H9 (cell line): ENCODE measurements around the gene PCNX2. TPM values are rescaled to one million over a fixed set of nuclear protein-coding genes. Genes with fewer than 3 reads are reported as not detected.

Source experiments
- DNase-seq: peaks from one replicate; pipeline ENCODE4 v3.0.0-alpha.2; 2017
- H2AFZ ChIP-seq: one replicate; pipeline ENCODE4 v1.6.1; 2013; ENCODE audit warnings: mild to moderate bottlenecking, low read length, control low read depth, moderate library complexity
- H2AK5ac ChIP-seq: 2 replicates; pipeline ENCODE4 v1.6.1; 2013; ENCODE audit warnings: low read length, control low read depth, mixed read lengths; ENCODE audit not compliant: insufficient read length
- H2BK120ac ChIP-seq: one replicate; pipeline ENCODE4 v1.6.1; 2013; ENCODE audit warnings: low read depth, mild to moderate bottlenecking, low read length, control low read depth, inconsistent platforms; ENCODE audit not compliant: poor library complexity, severe bottlenecking
- H2BK12ac ChIP-seq: 2 replicates; pipeline ENCODE4 v1.6.1; 2013; ENCODE audit warnings: low read length, control low read depth, mixed read lengths, low read depth; ENCODE audit not compliant: insufficient read length
- H2BK15ac ChIP-seq: 2 replicates; pipeline ENCODE4 v1.6.1; 2013; ENCODE audit warnings: low read depth, low read length, control low read depth
- H2BK20ac ChIP-seq: one replicate; pipeline ENCODE4 v1.6.1; 2013; ENCODE audit warnings: low read depth, mild to moderate bottlenecking, low read length, control low read depth, inconsistent platforms; ENCODE audit not compliant: poor library complexity, severe bottlenecking
- H2BK5ac ChIP-seq: 2 replicates; pipeline ENCODE4 v1.6.1; 2013; ENCODE audit warnings: low read length, control low read depth, mixed read lengths; ENCODE audit not compliant: insufficient read length
- H3K14ac ChIP-seq: 2 replicates; pipeline ENCODE4 v1.6.1; 2013; ENCODE audit warnings: low read length, control low read depth; ENCODE audit not compliant: insufficient read depth
- H3K18ac ChIP-seq: 2 replicates; pipeline ENCODE4 v1.6.1; 2013; ENCODE audit warnings: low read depth, mild to moderate bottlenecking, mixed read lengths, low read length, control low read depth; ENCODE audit not compliant: insufficient read length
- H3K23ac ChIP-seq: 2 replicates; pipeline ENCODE4 v1.6.1; 2013; ENCODE audit warnings: low read length, control low read depth, mixed read lengths, low read depth; ENCODE audit not compliant: insufficient read length
- H3K23me2 ChIP-seq: 2 replicates; pipeline ENCODE4 v1.6.1; 2013; ENCODE audit warnings: low read depth, mild to moderate bottlenecking, mixed read lengths, low read length, control low read depth; ENCODE audit not compliant: insufficient read length, poor library complexity, severe bottlenecking
- H3K27ac ChIP-seq: 2 replicates; pipeline ENCODE4 v1.5.1; 2013; ENCODE audit warnings: low read length, control low read depth, mixed read lengths, low read depth; ENCODE audit not compliant: insufficient read length
- H3K27me3 ChIP-seq: 2 replicates; pipeline ENCODE4 v1.6.1; 2013; ENCODE audit warnings: low read length, control low read depth, inconsistent platforms; ENCODE audit not compliant: insufficient read depth
- H3K4ac ChIP-seq: 2 replicates; pipeline ENCODE4 v1.6.1; 2013; ENCODE audit warnings: low read depth, mild to moderate bottlenecking, control low read depth, inconsistent platforms, low read length, moderate library complexity
- H3K4me1 ChIP-seq: 2 replicates; pipeline ENCODE4 v1.6.1; 2013; ENCODE audit warnings: low read length, control low read depth, inconsistent platforms; ENCODE audit not compliant: insufficient read depth
- H3K4me2 ChIP-seq: 2 replicates; pipeline ENCODE4 v1.6.1; 2013; ENCODE audit warnings: low read length, control low read depth, mixed read lengths; ENCODE audit not compliant: insufficient read length, insufficient read depth
- H3K56ac ChIP-seq: 2 replicates; pipeline ENCODE4 v1.6.1; 2013; ENCODE audit warnings: low read depth, mild to moderate bottlenecking, mixed read lengths, low read length, control low read depth; ENCODE audit not compliant: insufficient read length
- H3K79me1 ChIP-seq: 2 replicates; pipeline ENCODE4 v1.6.1; 2013; ENCODE audit warnings: low read depth, mild to moderate bottlenecking, moderate library complexity, low read length, control low read depth, inconsistent platforms; ENCODE audit not compliant: insufficient read depth, poor library complexity, severe bottlenecking
- H3K79me2 ChIP-seq: 2 replicates; pipeline ENCODE4 v1.6.1; 2013; ENCODE audit warnings: low read length, control low read depth, inconsistent platforms; ENCODE audit not compliant: insufficient read depth
- H3K9ac ChIP-seq: 2 replicates; pipeline ENCODE4 v1.6.1; 2013; ENCODE audit warnings: low read length, control low read depth, mixed read lengths; ENCODE audit not compliant: insufficient read length; ENCODE audit errors: extremely low read depth
- H3K9me3 ChIP-seq: one replicate; pipeline ENCODE4 v1.6.1; 2013; ENCODE audit warnings: low read depth, low read length, inconsistent platforms; ENCODE audit not compliant: control insufficient read depth
- H3T11ph ChIP-seq: one replicate; pipeline ENCODE4 v1.6.1; 2013; ENCODE audit warnings: mild to moderate bottlenecking, low read length, control low read depth, inconsistent platforms
- H4K20me1 ChIP-seq: one replicate; pipeline ENCODE4 v1.6.1; 2013; ENCODE audit not compliant: control insufficient read depth, insufficient read length, insufficient read depth
- H4K5ac ChIP-seq: 2 replicates; pipeline ENCODE4 v1.6.1; 2013; ENCODE audit warnings: low read depth, mild to moderate bottlenecking, mixed read lengths, low read length, control low read depth; ENCODE audit not compliant: insufficient read length
- H4K8ac ChIP-seq: replicated peaks from 2 replicates; pipeline ENCODE4 v1.6.1; 2013; ENCODE audit warnings: low read length, control low read depth, mixed read lengths, low read depth; ENCODE audit not compliant: insufficient read length
- H4K91ac ChIP-seq: 2 replicates; pipeline ENCODE4 v1.6.1; 2013; ENCODE audit warnings: low read depth, mild to moderate bottlenecking, moderate library complexity, mixed read lengths, low read length, control low read depth; ENCODE audit not compliant: insufficient read length
- H3K27ac Mint-ChIP-seq, 3 experiments: 2 replicates in 2 of 3; 3 replicates in 1 of 3; pipeline ENCODE4 v1.8.0; 2020 to 2021; ENCODE audit warnings: mixed read lengths in 3 of 3, mild to moderate bottlenecking in 1 of 3, moderate library complexity in 1 of 3
- H3K27me3 Mint-ChIP-seq: 2 replicates; pipeline ENCODE4 v1.8.0; 2021; ENCODE audit warnings: low read depth, mild to moderate bottlenecking, moderate library complexity, mixed read lengths
- H3K36me3 Mint-ChIP-seq, 3 experiments: 2 replicates in 2 of 3; 3 replicates in 1 of 3; pipeline ENCODE4 v1.8.0; 2020 to 2021; ENCODE audit warnings: low read depth in 3 of 3, mixed read lengths in 3 of 3; ENCODE audit not compliant: insufficient read depth in 1 of 3
- H3K4me1 Mint-ChIP-seq, 2 experiments: 2 replicates each; pipeline ENCODE4 v1.8.0; 2020; ENCODE audit warnings: mixed read lengths in 2 of 2
- H3K4me3 Mint-ChIP-seq, 2 experiments: 2 replicates in 1 of 2; 3 replicates in 1 of 2; pipeline ENCODE4 v1.8.0; 2020 to 2021; ENCODE audit warnings: mild to moderate bottlenecking in 2 of 2, mixed read lengths in 2 of 2, moderate library complexity in 1 of 2
- H3K9me3 Mint-ChIP-seq, 2 experiments: 2 replicates in 1 of 2; 3 replicates in 1 of 2; pipeline ENCODE4 v1.8.0; 2020; ENCODE audit warnings: mild to moderate bottlenecking in 2 of 2, mixed read lengths in 2 of 2, moderate library complexity in 1 of 2
- WGBS: extraction: QIAGEN DNeasy Blood & Tissue Kit; methylation state at CpG from one replicate; pipeline ENCODE4 v1.1.7; 2013; ENCODE audit warnings: missing lambda C conversion rate, low lambda C conversion rate, mixed read lengths; ENCODE audit not compliant: insufficient read length; ENCODE audit errors: extremely low coverage; 5-methylcytosine and 5-hydroxymethylcytosine counted together
- total RNA-seq: library from RNA; stranded (reverse); gene quantifications from 2 replicates; pipeline ENCODE4 v1.2.1, GENCODE V29; 2021
- TF ChIP-seq, protein P1 (sequence below): fragments of 200-600 bp; sonication (generic); conservative IDR thresholded peaks from 3 replicates; pipeline ENCODE4 v1.8.0; 2021; ENCODE audit warnings: antibody characterized with exemption, mild to moderate bottlenecking

PCNX2 gene
- total RNA-seq, 1 experiment from 2014 or later: 45.1 TPM

DNA sequence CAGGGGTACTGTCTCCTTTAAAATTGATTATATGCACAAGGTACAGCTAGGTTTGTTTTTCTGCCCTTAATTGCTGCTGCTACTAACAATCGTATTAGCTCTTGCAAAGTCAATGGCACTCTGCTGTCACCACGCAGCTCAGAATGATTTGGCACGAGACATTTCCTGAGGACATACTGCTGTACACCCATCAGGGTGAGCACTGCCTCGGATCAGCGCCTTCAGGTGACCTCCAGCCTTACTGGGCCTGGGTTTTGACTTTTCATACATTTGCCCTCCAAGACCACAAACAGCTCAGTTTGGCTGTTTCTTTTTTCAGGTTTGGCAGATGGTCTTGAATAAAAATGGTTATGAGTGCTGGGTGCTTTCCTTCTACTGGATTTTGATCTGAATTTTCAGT, 234.3 kb downstream of the PCNX2 start:
- H3K27ac ChIP-seq: no peak overlapping the region
- H2BK120ac ChIP-seq: no peak overlapping the region

More for the DNA sequence above, 234.3 kb downstream of the PCNX2 start:
- Mint-ChIP-seq H3K36me3 (peaks cover 0 to 3% (median 3%) of the 10 kb centered on the region in 3 experiments; a peak in 3 of 7 replicates), H3K27ac (peak overlapping the region in 1 of 3 experiments; percentile 62; a peak in 1 of 7 replicates), H3K4me3 (no peak overlapping the region), H3K27me3 (no peaks in the 10 kb centered on the region), H3K4me1 (peaks cover 5 to 8% of the 10 kb centered on the region in 2 experiments; a peak in 3 of 4 replicates), H3K9me3 (no peaks in the 10 kb centered on the region)
- no peak overlapping the region for H3K4ac ChIP-seq
- H4K20me1 ChIP-seq: no peaks in the 10 kb centered on the region
- H3K79me2 ChIP-seq: no peaks in the 10 kb centered on the region
- no peaks in the 10 kb centered on the region for H3K27me3 ChIP-seq
- H3T11ph ChIP-seq: no peak overlapping the region
- H2AFZ ChIP-seq: no peak overlapping the region
- no peak overlapping the region for H3K9ac ChIP-seq
- no peak overlapping the region for H3K56ac ChIP-seq
- H2BK5ac ChIP-seq: no peak overlapping the region
- TF ChIP-seq, protein P1, sequence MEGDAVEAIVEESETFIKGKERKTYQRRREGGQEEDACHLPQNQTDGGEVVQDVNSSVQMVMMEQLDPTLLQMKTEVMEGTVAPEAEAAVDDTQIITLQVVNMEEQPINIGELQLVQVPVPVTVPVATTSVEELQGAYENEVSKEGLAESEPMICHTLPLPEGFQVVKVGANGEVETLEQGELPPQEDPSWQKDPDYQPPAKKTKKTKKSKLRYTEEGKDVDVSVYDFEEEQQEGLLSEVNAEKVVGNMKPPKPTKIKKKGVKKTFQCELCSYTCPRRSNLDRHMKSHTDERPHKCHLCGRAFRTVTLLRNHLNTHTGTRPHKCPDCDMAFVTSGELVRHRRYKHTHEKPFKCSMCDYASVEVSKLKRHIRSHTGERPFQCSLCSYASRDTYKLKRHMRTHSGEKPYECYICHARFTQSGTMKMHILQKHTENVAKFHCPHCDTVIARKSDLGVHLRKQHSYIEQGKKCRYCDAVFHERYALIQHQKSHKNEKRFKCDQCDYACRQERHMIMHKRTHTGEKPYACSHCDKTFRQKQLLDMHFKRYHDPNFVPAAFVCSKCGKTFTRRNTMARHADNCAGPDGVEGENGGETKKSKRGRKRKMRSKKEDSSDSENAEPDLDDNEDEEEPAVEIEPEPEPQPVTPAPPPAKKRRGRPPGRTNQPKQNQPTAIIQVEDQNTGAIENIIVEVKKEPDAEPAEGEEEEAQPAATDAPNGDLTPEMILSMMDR: no peak
- H3K9me3 ChIP-seq: no peaks in the 10 kb centered on the region
- no peak overlapping the region for H4K91ac ChIP-seq
- no peaks in the 10 kb centered on the region for H3K79me1 ChIP-seq
- WGBS: no CpG with 5 or more reads among the region's 5 CpGs
- no peak overlapping the region for H4K5ac ChIP-seq
- H4K8ac ChIP-seq: no peak overlapping the region
- no peaks in the 10 kb centered on the region for H3K23me2 ChIP-seq
- H2AK5ac ChIP-seq: no peak overlapping the region
- no peak overlapping the region for H3K18ac ChIP-seq
- H2BK12ac ChIP-seq: no peak overlapping the region
- no peak overlapping the region for H3K4me2 ChIP-seq
- H3K4me1 ChIP-seq: no peaks in the 10 kb centered on the region
- no peak overlapping the region for H3K14ac ChIP-seq
- no peak overlapping the region for H3K23ac ChIP-seq
- no peak overlapping the region for H2BK15ac ChIP-seq
- no peak for DNase-seq
- H2BK20ac ChIP-seq: no peak overlapping the region
